RWPE1 (cell line): Measurements from ENCODE around the gene KCNH8.

Experiments used
- CTCF ChIA-PET: fragments of 350-600 bp; sonication (Branson Sonifier 250); formaldehyde crosslinking; extraction: SDS; loops from one replicate; lab custom pipeline; 2021; lab: Yijun Ruan, JAX
- POLR2A ChIA-PET: fragments of 400-600 bp; formaldehyde crosslinking; extraction: SDS; loops from one replicate; lab custom pipeline; 2020; ENCODE audit warnings: antibody characterized with exemption; ENCODE audit not compliant: low non-redundant PET; lab: Yijun Ruan, JAX
- DNase-seq: peaks from one replicate; pipeline ENCODE4 v3.0.0; 2012; ENCODE audit warnings: low spot score
- H3K27ac ChIP-seq: fragments of 450-650 bp; 2 replicates; pipeline ENCODE4 v1.5.1; 2017
- CTCF ChIP-seq: fragments of 450-650 bp; conservative IDR thresholded peaks from 2 replicates; pipeline ENCODE4 v1.5.1; 2017; ENCODE audit warnings: low read depth, mild to moderate bottlenecking

KCNH8 gene

GRCh38 chr3:19107719-19108118 is 40.6 kb upstream of the KCNH8 start:
- no peak for DNase-seq
- no peak overlapping the region for H3K27ac ChIP-seq
- ChIA-PET CTCF (no interaction called here), POLR2A (no interaction called here)
- no peak for TF ChIP-seq CTCF

GRCh38 chr3:19110335-19110895 is 37.9 kb upstream of the KCNH8 start:
- no peak for TF ChIP-seq CTCF
- H3K27ac ChIP-seq = no peak overlapping the region
- no peak for DNase-seq
- POLR2A ChIA-PET = no interaction called here
- CTCF ChIA-PET = no interaction called here

- CTCF ChIA-PET = interaction anchor here (0.6 kb wide), 1 partner anchor 19 kb away, joined by 3 read pairs; no protein-coding TSS in a partner anchor
- POLR2A ChIA-PET = no interaction called here
These were observed 33.8 kb upstream of the KCNH8 start for GRCh38 chr3:19114461-19114860.

GRCh38 chr3:19116239-19116638 is 32.1 kb upstream of the KCNH8 start:
- ChIA-PET POLR2A (no interaction called here), CTCF (interaction anchor here (0.7 kb wide), 1 partner anchor 319 kb away, joined by 4 read pairs; no protein-coding TSS in a partner anchor)
- no peak for TF ChIP-seq CTCF
- no peak overlapping the region for H3K27ac ChIP-seq
- DNase-seq = no peak

More at GRCh38 chr3:19114461-19114860, 33.8 kb upstream of the KCNH8 start:
- DNase-seq = no peak
- no peak overlapping the region for H3K27ac ChIP-seq
- no peak for TF ChIP-seq CTCF

- POLR2A ChIA-PET = no interaction called here
- H3K27ac ChIP-seq = no peak overlapping the region
- no peak for TF ChIP-seq CTCF
- no peak for DNase-seq
- CTCF ChIA-PET = no interaction called here
These were observed 23.6 kb upstream of the KCNH8 start for GRCh38 chr3:19124752-19125151.

GRCh38 chr3:19139863-19140262 is 8.4 kb upstream of the KCNH8 start:
- ChIA-PET CTCF (interaction anchor here (0.6 kb wide), 1 partner anchor 11 kb away, joined by 4 read pairs; no protein-coding TSS in a partner anchor), POLR2A (no interaction called here)
- H3K27ac ChIP-seq = no peak overlapping the region
- no peak for TF ChIP-seq CTCF
- DNase-seq = no peak
